CD4-positive, alpha-beta T cell treated with Interleukin-17A for 4 hours (primary cell): Measurements from ENCODE around the gene PSMC3.

Experiments used
- DNase-seq: peaks from one replicate; pipeline ENCODE4 v3.0.0-alpha.2; 2020; ENCODE audit warnings: mixed read lengths

The PSMC3 gene

GRCh38 chr11:47393163-47394049 is 32.8 kb downstream of the PSMC3 start:
- DNase-seq: no peak

GRCh38 chr11:47392546-47393162 is 33.6 kb downstream of the PSMC3 start:
- no peak for DNase-seq

DNA sequence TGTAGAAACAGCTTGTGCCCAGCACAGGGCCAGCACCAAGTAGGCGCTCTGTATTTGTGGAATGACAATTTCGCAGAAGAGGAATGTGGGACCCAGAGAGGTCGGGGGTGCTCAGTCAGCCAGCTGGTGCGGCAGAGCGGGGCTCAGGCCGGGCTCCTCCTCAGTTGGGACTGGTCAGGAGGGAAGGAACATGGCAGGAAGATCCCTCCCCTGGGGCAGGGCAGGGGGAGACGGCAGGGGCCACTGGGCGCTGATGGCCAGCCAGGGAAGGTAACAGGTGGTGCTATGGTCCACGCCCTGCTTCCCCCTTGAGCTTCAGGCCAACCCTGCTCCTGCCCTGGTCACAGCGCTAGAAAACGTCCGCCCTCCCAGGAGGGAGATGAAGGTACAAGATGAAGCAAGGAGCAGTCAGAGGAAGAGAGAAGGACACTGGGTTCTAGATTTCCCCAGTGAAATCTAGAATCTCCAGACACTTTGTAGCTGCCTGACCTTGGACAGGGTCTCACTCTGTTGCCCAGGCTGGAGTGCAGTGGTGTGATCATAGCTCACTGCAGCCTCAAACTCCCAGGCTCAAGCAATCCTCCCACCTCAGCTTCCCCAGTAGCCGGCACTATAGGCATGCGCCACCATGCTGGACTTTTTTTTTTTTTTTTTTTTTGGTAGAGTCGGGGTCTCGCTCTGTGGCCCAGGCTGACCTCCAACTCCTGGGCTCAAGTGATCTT is 34.4 kb downstream of the PSMC3 start:
- DNase-seq: no peak

DNA sequence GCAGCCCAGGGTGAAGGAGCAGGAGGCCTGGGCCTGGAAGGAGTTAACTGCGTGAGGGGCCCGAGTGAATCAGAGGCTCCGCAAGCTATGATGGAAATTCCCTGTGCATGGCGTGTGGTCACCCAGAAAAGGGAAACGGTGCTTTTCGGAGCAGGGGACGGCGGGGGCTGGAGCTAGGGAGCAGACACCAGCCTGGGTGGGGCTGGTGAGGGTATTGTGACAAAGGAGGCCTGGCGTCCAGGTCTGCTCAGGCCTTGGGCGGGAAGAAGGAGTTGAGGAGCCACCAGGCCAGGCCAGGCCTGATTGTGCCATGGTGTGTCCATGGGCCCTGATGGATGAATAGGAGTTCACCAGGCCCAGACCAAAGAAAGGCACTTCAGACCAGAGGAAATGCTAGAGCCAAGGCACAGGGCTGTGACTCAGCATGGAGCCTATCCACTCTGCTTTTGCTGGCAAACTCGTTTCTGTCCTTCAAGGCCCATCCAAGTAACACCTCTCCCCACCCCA is 35.1 kb downstream of the PSMC3 start:
- no peak for DNase-seq

- no peak for DNase-seq
These were observed 35.8 kb downstream of the PSMC3 start for GRCh38 chr11:47390422-47390760.

DNA sequence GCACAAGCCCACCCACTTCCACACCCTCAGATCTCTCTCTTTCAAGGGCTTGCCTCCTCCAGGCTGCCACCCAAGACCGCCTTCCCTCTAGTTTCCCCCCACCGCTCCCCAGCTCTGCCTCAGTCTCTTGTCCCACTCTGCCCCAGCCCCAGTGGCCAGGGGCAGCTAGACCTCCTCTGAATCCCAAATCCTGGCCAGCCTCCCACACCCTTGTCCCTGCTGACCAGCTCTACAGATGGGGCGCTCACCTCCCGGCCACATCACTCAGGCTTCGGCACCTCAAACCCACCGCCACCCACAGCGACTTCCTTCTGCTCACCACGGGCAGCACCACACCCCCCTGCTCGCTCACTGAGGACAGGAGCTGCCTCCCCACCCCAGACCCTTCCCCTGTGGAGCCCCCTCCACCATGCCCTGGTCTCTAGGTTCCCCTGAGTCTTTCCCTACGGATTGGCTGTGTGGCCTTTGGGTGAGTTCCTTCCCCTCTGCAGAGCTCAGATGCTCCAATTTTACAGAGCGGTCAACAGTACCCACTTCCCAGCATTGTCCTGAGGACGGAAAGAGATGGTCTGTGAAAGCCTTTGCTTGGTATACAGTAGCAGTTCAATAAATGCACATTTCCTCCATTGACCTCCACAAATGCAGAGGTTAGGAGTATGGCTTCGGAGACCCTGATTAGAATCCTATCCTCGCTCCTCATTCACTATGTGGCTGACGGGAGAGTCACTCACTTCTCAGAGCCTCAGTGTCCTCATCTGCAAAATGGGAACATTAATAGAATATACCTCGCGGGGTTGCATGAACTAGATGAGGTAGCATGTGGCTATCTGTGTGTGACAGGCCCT is 36.4 kb downstream of the PSMC3 start:
- peak; percentile 30 for DNase-seq

- no peak for DNase-seq
These were observed 37.3 kb downstream of the PSMC3 start for GRCh38 chr11:47388697-47389576.

DNA sequence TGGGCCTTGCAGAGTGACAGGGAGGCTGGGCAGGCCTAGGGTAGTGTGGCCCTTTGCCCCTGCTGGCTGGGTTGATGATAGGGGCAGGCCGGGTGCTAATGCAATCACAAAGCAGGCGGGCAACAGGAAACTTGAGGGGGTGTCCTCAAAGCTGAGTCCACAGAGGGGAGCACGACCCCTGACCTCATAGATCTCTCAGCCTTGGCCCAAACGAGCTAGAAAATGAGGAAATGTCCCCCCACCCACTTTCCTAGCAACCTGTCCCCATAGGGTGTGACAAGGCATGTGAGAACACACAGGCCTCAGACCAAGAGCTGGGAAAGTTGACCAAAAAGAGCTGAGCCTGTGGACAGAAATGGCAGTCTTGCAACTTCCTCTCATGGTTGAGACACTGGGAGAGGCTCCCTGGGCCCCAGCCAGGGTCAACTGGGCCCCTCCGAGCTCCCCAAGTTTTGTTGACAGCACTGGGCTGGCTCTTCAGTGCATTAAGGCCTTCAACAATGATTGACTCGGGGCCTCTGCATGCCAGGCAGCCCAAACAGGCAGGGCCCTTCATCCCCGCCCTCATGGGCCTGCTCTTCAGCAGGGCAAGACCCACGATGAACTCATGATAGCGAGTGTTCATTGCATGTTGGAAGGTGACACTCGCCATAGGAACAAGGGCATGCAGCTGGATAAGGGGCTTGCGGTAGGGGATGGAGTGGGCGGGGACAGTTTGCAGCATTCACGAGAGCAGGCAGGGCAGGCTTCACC is 38.1 kb downstream of the PSMC3 start:
- no peak for DNase-seq

DNA sequence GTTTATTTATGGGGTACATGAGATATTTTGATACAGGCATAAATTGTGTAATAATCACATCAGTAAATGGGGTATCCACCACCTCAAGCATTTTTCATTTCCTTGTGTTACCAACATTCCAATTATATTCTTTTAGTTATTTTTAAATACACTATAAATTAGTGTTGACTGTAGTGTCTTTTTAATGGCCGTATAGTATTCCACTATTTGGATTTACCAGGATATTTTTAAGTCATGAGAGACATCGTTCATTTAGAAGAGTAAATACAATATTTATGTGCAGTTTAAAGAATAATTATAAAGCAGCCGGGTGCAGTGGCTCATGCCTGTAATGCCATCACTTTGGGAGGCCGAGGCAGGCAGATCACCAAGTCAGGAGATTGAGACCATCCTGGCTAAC is 41.7 kb downstream of the PSMC3 start:
- no peak for DNase-seq

DNA sequence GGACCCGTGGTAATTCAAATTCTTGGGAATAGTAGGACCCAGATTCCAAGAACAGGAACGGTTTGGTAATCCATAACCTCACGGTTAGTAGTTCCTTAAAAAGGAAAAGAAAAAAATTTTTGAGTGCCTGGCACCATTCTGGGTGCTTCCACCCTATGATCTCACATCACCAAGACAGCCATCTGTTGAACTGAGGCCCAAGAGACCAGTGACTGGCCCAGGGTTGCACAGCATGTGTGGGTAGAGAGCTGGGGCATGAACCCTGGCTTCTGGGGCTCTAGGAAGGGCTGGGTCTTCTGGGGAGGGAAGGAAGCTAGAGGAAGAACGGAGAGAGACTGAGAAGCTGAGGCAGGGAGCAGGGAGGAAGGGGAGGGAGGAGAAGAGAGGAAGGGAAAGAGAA is 43.2 kb downstream of the PSMC3 start:
- no peak for DNase-seq

DNA sequence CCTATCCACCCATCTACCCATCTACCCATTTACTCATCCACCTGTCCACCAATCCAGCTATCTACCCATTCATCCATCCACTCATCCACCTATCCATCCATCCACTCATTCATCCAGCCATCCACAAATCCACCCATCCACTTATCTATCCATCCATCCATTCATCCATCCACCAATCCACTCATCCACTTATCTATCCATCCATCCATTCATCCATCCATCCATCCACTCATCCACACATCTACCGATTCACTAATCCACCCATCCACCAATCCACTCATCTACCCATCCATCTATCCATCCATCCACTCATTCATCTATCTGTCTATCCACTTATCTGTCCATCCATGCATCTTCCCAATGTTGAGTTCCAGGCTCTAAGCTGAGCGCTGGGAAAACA is 46.2 kb downstream of the PSMC3 start:
- DNase-seq: no peak

- no peak for DNase-seq
These were observed 46.9 kb downstream of the PSMC3 start for GRCh38 chr11:47379317-47379716.

DNA sequence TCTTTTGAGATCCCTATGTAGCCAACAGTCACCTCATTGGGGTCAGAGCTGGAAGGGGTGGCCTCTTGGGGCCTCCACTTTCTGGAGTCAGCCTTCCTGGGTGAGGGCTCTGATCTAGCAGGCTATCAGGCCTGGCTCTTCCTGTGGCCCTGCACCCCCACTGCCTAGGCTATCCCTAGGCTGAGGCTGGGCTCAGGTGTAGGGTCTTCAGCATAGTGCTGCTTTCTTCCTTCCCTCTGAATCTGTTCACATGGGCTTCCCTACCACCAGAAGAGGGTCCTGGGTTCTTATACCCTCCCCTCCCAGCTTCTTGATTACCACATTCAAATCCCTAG is 47.4 kb downstream of the PSMC3 start:
- DNase-seq: no peak

- no peak for DNase-seq
These were observed 48.0 kb downstream of the PSMC3 start, which contains the start of gene SPI1 for GRCh38 chr11:47378010-47378835. TSS of gene SPI1 (minus strand) at chr11:47378547. CDS start at chr11:47378353, 194 bp downstream.

- no peak for DNase-seq
These were observed 48.6 kb downstream of the PSMC3 start for GRCh38 chr11:47377571-47378009.

GRCh38 chr11:47376525-47377371 is 49.5 kb downstream of the PSMC3 start:
- DNase-seq: no peak

- DNase-seq: no peak
These were observed 50.1 kb downstream of the PSMC3 start for GRCh38 chr11:47376107-47376524.

DNA sequence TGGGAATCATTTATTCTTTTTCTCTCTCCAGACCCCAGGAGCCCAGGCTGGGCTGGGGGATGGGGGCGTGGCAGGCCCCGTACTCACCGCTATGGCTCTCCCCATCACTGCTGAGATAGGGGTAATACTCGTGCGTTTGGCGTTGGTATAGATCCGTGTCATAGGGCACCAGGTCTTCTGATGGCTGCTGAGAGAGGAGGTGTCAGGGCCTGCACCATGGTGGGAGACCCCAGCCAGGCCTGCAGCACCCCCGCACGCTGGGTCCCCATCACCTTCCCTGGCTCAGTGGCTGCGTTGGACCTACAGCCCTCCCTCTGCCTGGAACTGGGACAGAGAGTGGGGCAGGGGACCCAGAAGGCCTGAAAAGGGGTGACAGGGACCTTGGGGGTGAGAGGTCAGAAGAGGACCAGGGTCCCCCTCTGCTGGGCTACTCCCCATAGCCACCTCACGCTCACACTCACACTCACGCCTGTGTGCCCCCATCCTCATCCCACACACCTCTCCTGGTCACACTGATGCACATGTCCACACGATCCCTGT is 50.6 kb downstream of the PSMC3 start:
- no peak for DNase-seq

DNA sequence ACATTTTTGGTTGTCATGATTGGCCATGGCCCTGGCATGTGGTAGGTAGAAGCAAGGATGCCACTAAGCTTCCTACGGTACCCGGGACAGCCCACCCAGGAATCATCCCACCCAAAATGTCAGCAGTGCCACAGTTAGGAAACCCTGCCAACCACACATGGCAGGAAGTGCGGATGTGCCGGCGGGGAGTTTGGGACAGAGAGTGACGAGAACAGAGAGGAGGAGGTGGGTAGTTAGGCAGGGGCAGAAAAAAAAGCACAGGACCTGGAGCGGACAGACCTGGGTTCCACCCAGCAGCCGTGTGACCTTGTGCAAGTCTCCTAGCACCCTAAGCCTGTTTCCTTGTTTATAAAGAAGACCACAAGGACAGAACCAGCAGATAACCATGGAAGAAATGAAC is 51.2 kb downstream of the PSMC3 start:
- no peak for DNase-seq
